ENCODE results near the gene CD22. TPM values are rescaled to one million over a fixed set of nuclear protein-coding genes. Genes with fewer than 3 reads are reported as not detected.

The CD22 gene
- total RNA-seq, 1 experiment from 2014 or later: not detected

Other genes with a start within 250 kb of the CD22 start
- gene FXYD3, start 213.4 kb upstream of the CD22 start, total RNA-seq (2014; rRNA removed; shearing (Covaris generic)): not detected in 2 replicates
- gene LGI4, start 194.1 kb upstream of the CD22 start, total RNA-seq (2014; rRNA removed; shearing (Covaris generic)): 0.06 and 0.07 TPM in 2 replicates
- not detected in 2 replicates for gene FXYD1, start 190.4 kb upstream of the CD22 start, total RNA-seq (2014; rRNA removed; shearing (Covaris generic))
- not detected in 2 replicates for gene FXYD7, start 185.9 kb upstream of the CD22 start, total RNA-seq (2014; rRNA removed; shearing (Covaris generic))
- gene FXYD5, start 174.5 kb upstream of the CD22 start, total RNA-seq (2014; rRNA removed; shearing (Covaris generic)): not detected in 2 replicates
- gene FAM187B, start 100.4 kb upstream of the CD22 start, total RNA-seq (2014; rRNA removed; shearing (Covaris generic)): not detected in 2 replicates
- gene LSR, start 80.2 kb upstream of the CD22 start, total RNA-seq (2014; rRNA removed; shearing (Covaris generic)): 16.7 and 18.7 TPM in 2 replicates
- 90.7 and 98.8 TPM in 2 replicates for gene USF2, start 60.2 kb upstream of the CD22 start, total RNA-seq (2014; rRNA removed; shearing (Covaris generic))
- not detected in 2 replicates for gene HAMP, start 46.7 kb upstream of the CD22 start, total RNA-seq (2014; rRNA removed; shearing (Covaris generic))
- gene MAG, start 37.0 kb upstream of the CD22 start, total RNA-seq (2014; rRNA removed; shearing (Covaris generic)): not detected in 2 replicates
- gene FFAR1, start 18.7 kb downstream of the CD22 start, total RNA-seq (2014; rRNA removed; shearing (Covaris generic)): not detected in 2 replicates
- gene FFAR3, start 29.3 kb downstream of the CD22 start, total RNA-seq (2014; rRNA removed; shearing (Covaris generic)): not detected in 2 replicates
- gene GPR42, start 41.9 kb downstream of the CD22 start, total RNA-seq (2014; rRNA removed; shearing (Covaris generic)): not detected in 2 replicates
- not detected in 2 replicates for gene FFAR2, start 119.1 kb downstream of the CD22 start, total RNA-seq (2014; rRNA removed; shearing (Covaris generic))
- not detected in 2 replicates for gene KRTDAP, start 161.3 kb downstream of the CD22 start, total RNA-seq (2014; rRNA removed; shearing (Covaris generic))
- gene DMKN, start 184.5 kb downstream of the CD22 start, total RNA-seq (2014; rRNA removed; shearing (Covaris generic)): 85.4 and 136 TPM in 2 replicates
- not detected in 2 replicates for gene SBSN, start 199.1 kb downstream of the CD22 start, total RNA-seq (2014; rRNA removed; shearing (Covaris generic))
- 3.2 TPM in 1 of 2 replicates, not detected in the other for gene GAPDHS, start 204.3 kb downstream of the CD22 start, total RNA-seq (2014; rRNA removed; shearing (Covaris generic))
- gene TMEM147, start 216.4 kb downstream of the CD22 start, total RNA-seq (2014; rRNA removed; shearing (Covaris generic)): 208 and 254 TPM in 2 replicates
- gene ATP4A, start 234.5 kb downstream of the CD22 start, total RNA-seq (2014; rRNA removed; shearing (Covaris generic)): not detected in 2 replicates